Calu3 (cell line): ENCODE results near the gene SHISA6. TPM values are rescaled to one million over a fixed set of nuclear protein-coding genes. Genes with fewer than 3 reads are reported as not detected.

Experiments
- BruUV-seq: library from RNA; stranded (reverse); fragments of 400-500 nt; replicated peaks from 2 replicates; lab custom pipeline; 2021; lab: Mats Ljungman, UMichigan
- CTCF ChIA-PET: fragments of 300-600 bp; sonication (Branson Sonifier 250); formaldehyde crosslinking; loops from one replicate; lab custom pipeline; 2022; ENCODE audit warnings: antibody characterized with exemption; lab: Charles Lee
- DNase-seq: peaks from one replicate; pipeline ENCODE4 v3.0.0; 2022
- H3K27ac Mint-ChIP-seq: one replicate; pipeline ENCODE4 v1.8.0; 2022; ENCODE audit warnings: mixed read lengths; ENCODE audit not compliant: unreplicated experiment
- H3K27me3 Mint-ChIP-seq: one replicate; pipeline ENCODE4 v1.8.0; 2022; ENCODE audit warnings: mixed read lengths; ENCODE audit not compliant: unreplicated experiment
- H3K36me3 Mint-ChIP-seq: one replicate; pipeline ENCODE4 v1.8.0; 2022; ENCODE audit warnings: mild to moderate bottlenecking, moderate library complexity, mixed read lengths; ENCODE audit not compliant: insufficient read depth, unreplicated experiment
- H3K4me1 Mint-ChIP-seq: one replicate; pipeline ENCODE4 v1.8.0; 2022; ENCODE audit warnings: mild to moderate bottlenecking, low read depth, mixed read lengths; ENCODE audit not compliant: unreplicated experiment
- H3K4me3 Mint-ChIP-seq: one replicate; pipeline ENCODE4 v1.8.0; 2022; ENCODE audit warnings: mild to moderate bottlenecking, low read depth, moderate library complexity, mixed read lengths; ENCODE audit not compliant: unreplicated experiment
- H3K9me3 Mint-ChIP-seq: one replicate; pipeline ENCODE4 v1.8.0; 2022; ENCODE audit warnings: low read depth, mixed read lengths; ENCODE audit not compliant: unreplicated experiment
- CTCF ChIP-seq: fragments of 200-600 bp; IDR thresholded peaks from one replicate; pipeline ENCODE4 v1.8.0; 2022; ENCODE audit warnings: antibody characterized with exemption; ENCODE audit not compliant: unreplicated experiment
- intact Hi-C: fragments of 100-400 bp; cut with micrococcal nuclease; formaldehyde crosslinking; loops from one replicate; pipeline ENCODE4 v1.10.0; 2022; ENCODE audit not compliant: unreplicated experiment
- total RNA-seq: library from RNA; stranded (reverse); gene quantifications from 2 replicates; pipeline ENCODE4 v1.2.3, GENCODE V29; 2022

SHISA6 gene
- total RNA-seq, 1 experiment from 2014 or later, result not detected

- Mint-ChIP-seq H3K4me3 (no peak overlapping the region), H3K27ac (no peak overlapping the region), H3K9me3 (peaks cover 6% of the 10 kb centered on the region), H3K36me3 (no peaks in the 10 kb centered on the region), H3K4me1 (no peaks in the 10 kb centered on the region), H3K27me3 (no peaks in the 10 kb centered on the region)
- CTCF ChIA-PET, result no interaction called here
- no TSS peak for BruUV-seq
- DNase-seq, result no peak
- intact Hi-C loops, result no loop called here
- TF ChIP-seq CTCF, result no peak
These were observed 706 bp downstream of the SHISA6 start for GRCh38 chr17:11241611-11242226.

DNA sequence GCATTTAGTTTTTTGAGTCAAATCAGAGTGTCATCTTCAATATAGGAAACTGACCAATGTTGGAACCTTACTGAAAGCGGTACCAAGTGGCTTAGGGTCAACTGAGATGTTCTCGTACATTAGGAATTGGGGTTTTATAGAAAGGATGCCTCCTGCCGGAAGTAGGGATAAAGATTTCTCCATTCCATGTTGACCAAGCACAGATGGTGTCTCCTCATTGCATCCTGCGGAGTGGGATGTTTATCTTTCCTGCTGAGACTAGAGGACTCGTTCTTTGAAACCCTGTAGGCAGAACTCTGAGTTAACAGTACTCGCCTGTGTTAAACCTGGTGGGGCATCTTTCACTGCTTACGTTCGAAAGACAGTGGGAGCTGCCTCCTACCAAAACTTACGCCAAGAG lies 1.4 kb downstream of the SHISA6 start:
- H3K27ac Mint-ChIP-seq, result no peak overlapping the region
- no peak overlapping the region for H3K4me3 Mint-ChIP-seq
- no peaks in the 10 kb centered on the region for H3K27me3 Mint-ChIP-seq

DNA sequence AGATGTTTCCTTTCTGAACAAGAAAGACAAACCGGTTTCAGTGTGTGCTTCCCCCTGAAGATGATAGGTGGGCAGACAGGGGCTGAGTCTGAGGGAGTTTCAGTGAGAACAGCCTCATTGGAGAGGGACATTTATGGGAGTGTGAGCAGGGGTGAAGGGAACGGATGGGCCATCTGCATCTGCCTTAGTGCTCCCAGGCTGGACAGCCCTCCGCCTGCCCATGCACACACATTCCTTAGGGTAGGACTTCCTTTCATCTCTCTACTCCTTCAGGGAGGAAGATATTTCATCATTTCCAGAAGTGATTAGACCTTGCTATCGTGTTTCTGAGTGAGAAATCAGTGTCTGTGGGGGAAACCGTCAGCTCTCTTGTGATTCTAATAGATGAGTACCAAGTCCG lies 3.8 kb downstream of the SHISA6 start:
- no TSS peak for BruUV-seq
- Mint-ChIP-seq H3K4me1 (no peaks in the 10 kb centered on the region), H3K4me3 (no peak overlapping the region), H3K27me3 (no peaks in the 10 kb centered on the region), H3K9me3 (peaks cover 3% of the 10 kb centered on the region), H3K27ac (no peak overlapping the region), H3K36me3 (no peaks in the 10 kb centered on the region)
- DNase-seq, result no peak
- CTCF ChIA-PET, result no interaction called here
- intact Hi-C loops, result no loop called here
- TF ChIP-seq CTCF, result no peak

More for the DNA sequence above, 1.4 kb downstream of the SHISA6 start:
- DNase-seq, result no peak
- CTCF ChIA-PET, result no interaction called here
- TF ChIP-seq CTCF, result no peak
- Mint-ChIP-seq H3K9me3 (peaks cover 3% of the 10 kb centered on the region), H3K36me3 (no peaks in the 10 kb centered on the region), H3K4me1 (no peaks in the 10 kb centered on the region)
- intact Hi-C loops, result no loop called here
- no TSS peak for BruUV-seq

DNA sequence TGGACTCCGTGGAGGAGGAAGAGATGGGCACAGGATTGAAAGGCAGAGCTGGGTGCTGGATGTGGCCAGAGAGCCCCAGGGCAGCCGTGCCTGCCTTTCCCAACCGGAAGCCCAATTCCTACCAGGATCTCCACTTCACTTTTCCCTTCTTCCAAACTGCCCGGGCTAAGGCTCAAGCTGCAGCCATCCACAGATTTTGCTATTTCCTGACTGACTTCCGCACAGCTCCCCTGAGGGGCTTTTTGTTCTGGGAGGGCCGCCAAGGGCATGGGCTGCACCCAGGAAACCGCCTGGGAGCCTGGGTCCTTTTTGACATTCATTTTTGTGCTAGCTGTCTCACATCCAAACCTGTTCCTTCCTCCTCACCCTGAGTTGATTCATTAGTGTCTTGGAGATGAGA lies 4.2 kb downstream of the SHISA6 start:
- Mint-ChIP-seq H3K36me3 (no peaks in the 10 kb centered on the region), H3K27ac (no peak overlapping the region), H3K9me3 (peaks cover 3% of the 10 kb centered on the region), H3K27me3 (no peaks in the 10 kb centered on the region), H3K4me3 (no peak overlapping the region), H3K4me1 (no peaks in the 10 kb centered on the region)
- no TSS peak for BruUV-seq
- DNase-seq, result no peak
- CTCF ChIA-PET, result no interaction called here
- intact Hi-C loops, result no loop called here
- TF ChIP-seq CTCF, result no peak
